22Rv1 (cell line): ENCODE measurements around the gene TMEM14A.

Experiments
- ZFX ChIP-seq: fragments of 450-650 bp; IDR thresholded peaks from 2 replicates; pipeline ENCODE4 v1.6.1; 2017; ENCODE audit warnings: antibody characterized with exemption, borderline replicate concordance
- TF ChIP-seq, protein P1 (sequence below): fragments of 450-650 bp; IDR thresholded peaks from 2 replicates; pipeline ENCODE4 v1.5.1; 2017; ENCODE audit warnings: mild to moderate bottlenecking

DNA sequence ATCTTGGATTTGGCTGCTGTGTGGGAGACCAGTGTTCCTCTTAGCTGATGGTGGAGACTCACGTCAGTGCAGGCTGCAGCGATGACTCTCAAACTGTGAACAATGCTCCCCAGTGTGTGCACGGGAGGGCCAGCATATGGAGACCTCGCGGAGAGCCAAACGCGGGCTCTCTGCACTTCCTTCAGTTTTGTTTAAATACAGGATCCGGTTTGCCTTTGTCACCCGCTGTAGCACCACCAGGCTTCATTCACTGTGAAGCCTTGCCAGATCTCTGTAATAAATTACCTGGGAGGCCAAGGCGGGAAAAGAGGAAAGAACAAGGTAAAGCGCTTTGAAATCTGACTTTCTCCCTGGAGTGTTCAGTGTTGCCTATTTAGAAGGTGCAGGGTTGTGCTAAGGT lies 30.7 kb upstream of the TMEM14A start:
- TF ChIP-seq, protein P1, sequence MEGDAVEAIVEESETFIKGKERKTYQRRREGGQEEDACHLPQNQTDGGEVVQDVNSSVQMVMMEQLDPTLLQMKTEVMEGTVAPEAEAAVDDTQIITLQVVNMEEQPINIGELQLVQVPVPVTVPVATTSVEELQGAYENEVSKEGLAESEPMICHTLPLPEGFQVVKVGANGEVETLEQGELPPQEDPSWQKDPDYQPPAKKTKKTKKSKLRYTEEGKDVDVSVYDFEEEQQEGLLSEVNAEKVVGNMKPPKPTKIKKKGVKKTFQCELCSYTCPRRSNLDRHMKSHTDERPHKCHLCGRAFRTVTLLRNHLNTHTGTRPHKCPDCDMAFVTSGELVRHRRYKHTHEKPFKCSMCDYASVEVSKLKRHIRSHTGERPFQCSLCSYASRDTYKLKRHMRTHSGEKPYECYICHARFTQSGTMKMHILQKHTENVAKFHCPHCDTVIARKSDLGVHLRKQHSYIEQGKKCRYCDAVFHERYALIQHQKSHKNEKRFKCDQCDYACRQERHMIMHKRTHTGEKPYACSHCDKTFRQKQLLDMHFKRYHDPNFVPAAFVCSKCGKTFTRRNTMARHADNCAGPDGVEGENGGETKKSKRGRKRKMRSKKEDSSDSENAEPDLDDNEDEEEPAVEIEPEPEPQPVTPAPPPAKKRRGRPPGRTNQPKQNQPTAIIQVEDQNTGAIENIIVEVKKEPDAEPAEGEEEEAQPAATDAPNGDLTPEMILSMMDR = no peak
- TF ChIP-seq ZFX = no peak
